Dermis microvascular lymphatic vessel endothelial cell (primary cell): ENCODE measurements around the gene OR4D1. TPM values are rescaled to one million over a fixed set of nuclear protein-coding genes. Genes with fewer than 3 reads are reported as not detected.

Source experiments
- DNase-seq, 2 donors: peaks; one replicate each; pipeline versions ENCODE4 v3.0.0 to v3.0.0-alpha.2; 2010; ENCODE audit warnings: low read depth in 2 of 2
- total RNA-seq: library from RNA; depleted of rRNA; stranded (reverse); fragments of >200 nt; gene quantifications from 2 replicates; pipeline ENCODE4 v1.2.1, GENCODE V29; 2014

Gene OR4D1
- total RNA-seq, 1 donor from 2014 or later: not detected

DNA sequence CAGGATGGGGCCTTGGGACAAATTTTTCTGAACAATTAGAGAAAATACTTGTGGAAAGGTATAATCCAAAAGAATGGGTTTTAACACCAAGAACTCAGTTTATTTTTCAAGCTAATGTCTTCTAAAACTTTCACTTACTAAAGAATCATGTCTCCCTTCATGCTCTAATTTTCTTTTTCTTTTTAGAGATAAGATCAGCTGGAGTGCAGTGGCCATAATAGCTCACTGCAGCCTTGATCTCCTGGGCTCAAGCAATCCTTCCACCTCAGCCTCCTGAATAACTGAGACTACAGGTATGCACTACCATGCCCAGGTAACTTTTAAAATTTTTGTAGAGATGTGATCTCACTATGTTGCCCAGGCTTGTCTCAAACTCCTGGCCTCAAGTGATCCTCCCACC is 5.5 kb downstream of the OR4D1 start:
- no peak for DNase-seq

- peak in 1 of 2 donors; percentile 3 for DNase-seq
These were observed 8.9 kb downstream of the OR4D1 start for GRCh38 chr17:58156839-58157803.

DNA sequence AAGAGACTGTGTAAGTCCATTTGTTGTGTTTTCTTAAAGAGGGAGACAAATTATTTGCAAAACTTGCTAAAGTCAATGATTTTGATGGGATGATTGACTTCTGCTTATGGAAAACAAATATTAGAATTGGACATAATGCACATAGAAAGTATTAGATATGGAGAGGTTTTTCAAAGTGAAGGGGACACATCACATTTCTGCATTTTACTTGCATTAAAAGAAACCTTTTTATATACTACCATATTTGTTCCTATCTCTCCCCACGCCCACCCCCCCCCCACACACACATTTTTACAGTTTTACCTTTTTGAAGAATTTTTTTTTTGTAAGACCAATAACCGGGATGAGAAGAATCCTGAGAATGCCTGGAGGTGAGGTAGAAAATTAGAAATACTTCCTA is 10.0 kb downstream of the OR4D1 start:
- DNase-seq: no peak

- no peak for DNase-seq
These were observed 13.4 kb downstream of the OR4D1 start for GRCh38 chr17:58161566-58161965.

GRCh38 chr17:58165981-58166380 is 17.8 kb downstream of the OR4D1 start:
- DNase-seq: no peak

GRCh38 chr17:58166682-58167081 is 18.5 kb downstream of the OR4D1 start, which contains the start of gene OR4D2:
OR4D2 (plus strand) TSS chr17:58166982; CDS start chr17:58169656, 2,674 bp downstream.
- DNase-seq: no peak

- DNase-seq: no peak
These were observed 22.4 kb downstream of the OR4D1 start for GRCh38 chr17:58170622-58171021.

GRCh38 chr17:58172369-58173071 is 24.3 kb downstream of the OR4D1 start:
- DNase-seq: no peak

GRCh38 chr17:58174871-58175270 is 26.7 kb downstream of the OR4D1 start:
- no peak for DNase-seq

DNA sequence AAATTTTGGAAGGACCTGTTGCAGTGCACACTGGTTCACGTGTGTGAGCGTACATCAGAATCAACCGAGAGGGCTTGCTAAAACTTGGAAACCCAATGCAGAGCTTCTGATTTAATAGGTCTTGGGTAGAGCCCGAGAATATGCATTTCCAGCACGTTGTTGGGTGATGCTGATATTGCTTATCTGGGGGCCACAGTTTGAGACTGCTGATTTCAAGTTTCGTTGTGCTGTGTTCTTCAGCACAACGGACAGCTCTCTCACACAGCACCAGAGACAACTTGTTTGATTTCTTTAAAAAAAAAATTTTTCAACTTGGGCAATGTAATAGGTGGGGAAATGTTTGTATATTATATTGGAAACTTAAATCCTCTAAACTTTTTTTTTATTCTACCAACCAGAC is 28.0 kb downstream of the OR4D1 start:
- DNase-seq: peak; percentile 2 to 11

- no peak for DNase-seq
These were observed 33.6 kb downstream of the OR4D1 start for GRCh38 chr17:58181796-58182195.

- DNase-seq: no peak
These were observed 35.3 kb downstream of the OR4D1 start for GRCh38 chr17:58183514-58183913.

- no peak for DNase-seq
These were observed 36.3 kb downstream of the OR4D1 start for GRCh38 chr17:58184308-58184985.

DNA sequence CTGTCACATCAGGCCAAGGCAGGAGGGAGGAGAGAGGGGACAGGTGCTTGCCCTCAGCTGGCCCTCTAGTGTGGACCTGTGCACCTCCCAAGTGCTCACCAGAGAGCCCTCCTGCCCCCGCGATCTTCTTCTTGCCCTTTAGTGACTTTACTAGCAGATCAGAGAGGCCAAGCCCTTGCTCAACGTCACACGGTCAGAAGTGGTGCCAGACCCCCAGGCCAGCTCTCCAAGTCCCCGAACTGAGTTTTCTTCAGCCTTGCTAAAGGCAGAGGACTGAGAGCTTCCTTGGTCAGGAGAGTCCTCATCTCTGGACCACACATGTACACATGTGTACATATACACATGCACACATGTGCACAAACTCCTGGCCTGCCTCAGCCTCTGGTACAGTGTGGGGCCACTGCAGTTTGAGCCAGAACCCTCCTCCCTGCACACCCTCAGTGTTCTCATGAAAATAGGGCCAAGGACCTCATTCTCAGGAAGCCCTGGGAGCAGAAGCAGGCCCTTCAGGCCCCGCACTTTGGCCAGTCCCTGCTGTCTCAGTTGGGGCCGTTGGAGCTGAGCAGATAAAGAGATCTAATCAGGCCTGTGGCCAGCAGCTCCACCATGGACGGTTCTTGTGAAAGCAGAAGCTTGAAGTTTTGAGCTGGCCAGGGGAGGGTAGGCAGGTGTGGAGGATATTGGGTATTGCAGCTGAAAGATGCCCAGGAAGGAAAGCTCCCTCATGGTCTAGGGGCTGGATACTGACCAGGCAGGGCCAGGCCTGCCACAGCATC is 37.0 kb downstream of the OR4D1 start:
- DNase-seq: no peak

DNA sequence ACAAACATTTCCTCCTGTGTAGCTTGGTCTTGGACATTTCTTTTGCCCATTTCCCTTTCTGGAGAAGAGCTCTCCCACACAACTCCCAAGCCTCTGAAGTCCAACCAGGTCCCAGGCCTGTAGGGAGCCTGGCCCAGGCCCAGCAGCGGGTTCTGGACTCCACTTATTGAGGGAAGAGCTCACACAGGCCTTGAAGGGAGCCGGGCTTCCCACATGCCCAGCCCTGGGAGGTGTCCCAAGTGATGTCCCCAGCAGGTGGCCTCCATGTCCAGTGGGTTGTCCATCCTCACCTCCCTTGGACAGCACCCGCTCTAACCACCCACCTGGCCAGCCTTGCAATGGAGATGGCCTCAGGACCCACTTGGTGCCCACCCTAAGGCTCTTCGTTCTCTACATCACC is 38.4 kb downstream of the OR4D1 start:
- no peak for DNase-seq

DNA sequence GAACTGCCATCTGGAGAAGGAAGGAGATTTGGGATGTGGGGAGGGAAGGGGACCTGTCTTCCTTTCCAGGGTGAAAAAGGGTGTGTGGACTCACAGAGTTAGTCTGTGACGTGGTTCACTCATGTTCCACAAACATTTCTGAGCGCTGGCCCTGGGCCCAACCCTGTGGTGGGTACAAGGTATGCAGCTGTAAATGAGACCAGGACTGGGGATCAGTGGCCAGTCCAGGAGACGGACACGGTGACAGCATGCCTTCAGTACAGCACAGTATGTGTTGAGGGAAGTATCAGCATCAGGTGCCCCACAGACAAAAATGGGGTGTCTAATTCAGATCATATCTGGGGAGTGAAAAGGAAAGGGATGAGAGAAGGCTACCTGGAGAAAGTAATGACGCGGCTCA is 38.9 kb downstream of the OR4D1 start:
- no peak for DNase-seq

DNA sequence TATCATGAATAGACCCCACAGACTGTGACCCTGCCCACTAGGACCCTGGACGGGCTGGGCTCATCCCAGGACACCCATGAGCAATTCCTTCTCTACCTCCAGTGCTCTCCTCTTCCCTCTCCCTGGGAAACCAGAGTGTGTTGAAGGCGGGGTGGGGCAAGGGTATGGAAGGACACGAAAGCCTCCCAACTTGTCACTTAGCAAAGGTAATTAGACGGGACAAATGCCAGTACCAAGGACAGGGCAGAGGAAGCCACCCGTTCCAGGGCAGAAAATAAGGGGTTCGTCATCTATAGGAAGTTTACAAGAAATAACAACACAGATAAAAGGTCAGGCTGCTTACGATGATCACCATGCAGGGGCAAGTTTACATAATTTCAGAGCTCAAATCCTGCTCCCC is 39.5 kb downstream of the OR4D1 start:
- DNase-seq: no peak

DNA sequence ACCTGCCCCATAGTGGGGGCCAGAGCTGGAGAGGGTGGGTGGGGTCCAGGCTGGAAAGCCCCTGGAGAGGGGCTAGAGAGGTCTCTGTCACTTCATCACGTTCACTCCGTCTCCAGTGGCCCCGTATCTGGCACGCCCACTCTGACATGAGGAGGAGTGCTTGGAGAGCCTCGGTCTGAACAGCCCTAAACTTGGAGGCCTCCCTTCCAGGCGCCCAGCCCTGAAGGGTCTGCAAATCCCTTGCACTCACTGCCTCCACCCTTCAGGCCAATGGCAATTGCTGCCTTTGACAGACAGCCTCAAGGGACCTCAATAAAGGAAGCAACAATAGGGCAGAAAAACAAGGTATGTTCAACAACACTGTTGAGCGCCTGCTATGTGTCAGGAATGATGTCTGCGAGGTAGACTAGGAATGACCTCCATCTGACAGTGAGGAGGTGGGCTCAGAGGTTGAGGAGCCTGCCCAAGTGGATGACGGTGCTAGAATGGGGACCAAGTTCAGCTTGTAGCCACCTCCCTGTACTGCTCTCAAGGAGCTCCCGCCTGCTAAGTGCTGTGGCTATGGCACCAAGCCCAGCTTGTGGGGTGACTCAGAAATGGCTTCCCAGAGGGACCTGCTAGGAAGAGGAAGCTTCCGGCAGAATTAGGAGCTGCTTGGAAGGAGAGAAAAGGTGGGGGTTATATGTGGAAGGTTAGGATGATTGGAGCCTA is 41.4 kb downstream of the OR4D1 start:
- DNase-seq: peak in 1 of 2 donors; percentile 11

GRCh38 chr17:58191241-58191896 is 43.2 kb downstream of the OR4D1 start:
- no peak for DNase-seq

GRCh38 chr17:58192612-58193011 is 44.4 kb downstream of the OR4D1 start, which contains the start of gene EPX:
EPX (plus strand) TSS chr17:58192726; CDS start chr17:58192847, 121 bp downstream.
- DNase-seq: no peak
